C4-2B (cell line): ENCODE measurements around the gene SKA2.
"Not testable (repeated sequence)": the region's sequence is repeated elsewhere in the genome, so short reads cannot be mapped to it uniquely, and the experiment has no call there.

Experiments used
- H3K27ac ChIP-seq: fragments of 450-650 bp; 2 replicates; pipeline ENCODE4 v1.5.1; 2017
- ZFX ChIP-seq: fragments of 450-650 bp; IDR thresholded peaks from 2 replicates; pipeline ENCODE4 v1.6.1; 2017
- TF ChIP-seq, protein P1 (sequence below): fragments of 450-650 bp; conservative IDR thresholded peaks from 2 replicates; pipeline ENCODE4 v1.5.1; 2017; ENCODE audit warnings: mild to moderate bottlenecking

Gene SKA2

DNA sequence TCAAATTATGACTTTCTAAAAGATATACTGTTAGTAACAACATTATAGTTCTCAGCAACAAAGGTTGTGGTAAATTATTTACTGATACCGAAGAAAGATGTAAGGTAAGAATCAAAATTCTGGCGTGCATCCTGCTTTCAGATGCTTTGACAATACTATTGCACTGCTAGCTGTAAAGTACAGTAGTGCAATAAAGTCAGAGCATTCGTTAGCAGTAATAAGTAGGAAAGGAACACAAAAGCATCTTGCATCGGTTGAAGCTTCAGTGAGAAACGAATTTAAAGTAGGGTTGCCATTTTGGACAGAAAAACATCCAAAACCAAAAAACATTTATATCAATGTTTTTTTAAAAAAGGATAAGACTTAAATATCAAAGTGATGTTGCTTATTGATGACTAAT, 4.0 kb downstream of the SKA2 start:
- H3K27ac ChIP-seq: no peak overlapping the region

DNA sequence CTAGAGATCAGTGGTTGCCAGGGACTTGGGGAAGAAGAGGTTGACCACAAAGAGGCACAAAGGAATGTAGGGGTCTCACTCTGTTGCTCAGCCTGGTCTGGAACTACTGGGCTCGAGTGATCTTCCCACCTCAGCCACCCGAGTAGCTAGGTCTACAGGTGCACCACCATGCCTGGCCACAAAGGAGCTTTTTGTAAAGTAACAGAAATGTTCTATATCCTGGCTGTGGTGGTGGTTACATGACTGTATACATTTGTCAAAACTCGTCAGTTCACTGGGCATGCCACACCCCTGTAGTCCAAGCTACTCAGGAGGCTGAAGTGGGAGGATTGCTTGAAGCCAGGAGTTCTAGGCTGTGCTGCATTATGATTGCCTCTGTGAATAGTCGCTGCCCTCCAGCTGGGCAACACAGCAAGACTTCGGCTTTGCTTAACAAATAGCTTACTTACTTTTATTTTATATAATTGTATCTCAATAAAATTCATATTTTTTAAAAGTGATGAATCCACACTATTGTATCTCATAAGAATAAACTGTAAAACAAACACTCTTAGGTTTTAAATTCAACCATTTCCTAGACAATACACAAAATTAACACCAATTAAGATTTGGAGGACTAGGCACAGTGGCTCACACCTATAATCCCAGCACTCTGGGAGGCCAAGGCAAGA, 5.0 kb downstream of the SKA2 start:
- no peak for TF ChIP-seq ZFX
- TF ChIP-seq, protein P1, sequence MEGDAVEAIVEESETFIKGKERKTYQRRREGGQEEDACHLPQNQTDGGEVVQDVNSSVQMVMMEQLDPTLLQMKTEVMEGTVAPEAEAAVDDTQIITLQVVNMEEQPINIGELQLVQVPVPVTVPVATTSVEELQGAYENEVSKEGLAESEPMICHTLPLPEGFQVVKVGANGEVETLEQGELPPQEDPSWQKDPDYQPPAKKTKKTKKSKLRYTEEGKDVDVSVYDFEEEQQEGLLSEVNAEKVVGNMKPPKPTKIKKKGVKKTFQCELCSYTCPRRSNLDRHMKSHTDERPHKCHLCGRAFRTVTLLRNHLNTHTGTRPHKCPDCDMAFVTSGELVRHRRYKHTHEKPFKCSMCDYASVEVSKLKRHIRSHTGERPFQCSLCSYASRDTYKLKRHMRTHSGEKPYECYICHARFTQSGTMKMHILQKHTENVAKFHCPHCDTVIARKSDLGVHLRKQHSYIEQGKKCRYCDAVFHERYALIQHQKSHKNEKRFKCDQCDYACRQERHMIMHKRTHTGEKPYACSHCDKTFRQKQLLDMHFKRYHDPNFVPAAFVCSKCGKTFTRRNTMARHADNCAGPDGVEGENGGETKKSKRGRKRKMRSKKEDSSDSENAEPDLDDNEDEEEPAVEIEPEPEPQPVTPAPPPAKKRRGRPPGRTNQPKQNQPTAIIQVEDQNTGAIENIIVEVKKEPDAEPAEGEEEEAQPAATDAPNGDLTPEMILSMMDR: no peak
- H3K27ac ChIP-seq: no peak overlapping the region

More for the DNA sequence above, 4.0 kb downstream of the SKA2 start:
- no peak for TF ChIP-seq ZFX
- TF ChIP-seq, protein P1: no peak

DNA sequence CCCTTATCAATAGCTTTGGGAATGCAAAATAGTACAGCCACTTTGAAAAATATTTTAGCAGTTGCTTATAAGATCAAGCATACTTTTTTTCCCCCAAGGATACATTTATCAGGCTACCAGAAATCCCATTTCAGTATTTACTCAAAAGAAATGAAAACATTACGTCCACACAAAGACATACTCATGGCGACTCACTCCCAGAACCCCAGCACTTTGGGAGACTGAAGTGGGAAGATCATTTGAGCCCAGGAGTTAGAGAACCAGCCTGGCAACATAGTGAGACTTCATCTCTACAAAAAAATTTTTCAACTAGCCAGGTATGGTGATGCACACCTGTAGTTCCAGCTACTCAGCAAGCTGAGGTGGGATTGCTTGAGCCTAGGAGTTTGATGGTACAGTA, 5.9 kb downstream of the SKA2 start:
- no peak for TF ChIP-seq ZFX
- TF ChIP-seq, protein P1: no peak
- H3K27ac ChIP-seq: no peak overlapping the region

DNA sequence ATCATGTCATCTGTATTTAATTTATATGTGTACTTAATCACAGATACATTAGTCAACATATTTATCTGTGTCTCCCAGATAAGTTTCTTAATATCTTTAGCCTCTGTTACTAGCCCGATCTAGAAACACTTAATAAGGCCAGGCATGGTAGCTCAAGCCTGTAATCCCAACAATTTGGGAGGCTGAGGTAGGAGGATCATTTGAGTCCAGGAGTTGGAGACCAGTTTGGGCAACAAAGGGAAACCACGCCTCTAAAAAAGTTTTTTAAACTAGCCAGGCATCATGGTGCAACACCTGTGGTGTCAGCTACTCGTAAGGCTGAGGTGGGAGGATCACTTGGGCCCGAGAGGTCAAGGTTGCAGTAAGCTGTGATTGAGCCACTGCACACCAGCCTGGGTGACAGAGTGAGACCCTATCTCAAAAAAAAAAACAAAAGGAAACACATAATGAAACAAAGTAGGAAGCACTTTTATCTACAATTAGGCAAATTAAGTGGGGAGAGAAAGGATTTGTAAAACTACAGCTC, 9.4 kb downstream of the SKA2 start:
- no peak for TF ChIP-seq ZFX
- TF ChIP-seq, protein P1: no peak
- H3K27ac ChIP-seq: no peak overlapping the region

DNA sequence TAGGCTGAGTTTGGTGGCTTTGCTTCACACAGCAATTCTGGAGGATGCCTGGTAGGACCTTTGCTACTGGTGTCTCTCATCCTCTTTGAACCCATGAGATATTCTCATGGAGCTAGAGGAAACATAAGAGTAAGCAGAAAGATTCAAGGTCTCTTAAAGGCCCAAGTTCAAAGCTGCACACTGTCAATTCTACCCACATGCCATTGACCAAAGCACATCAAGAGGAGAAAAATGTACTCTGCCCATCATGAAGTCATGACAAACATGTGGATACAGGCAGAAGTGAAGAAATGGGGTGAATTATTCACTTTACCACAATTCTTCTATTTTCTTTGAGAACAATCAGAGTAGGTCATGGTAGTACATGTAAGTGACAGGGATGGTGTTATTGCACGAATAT, 13.1 kb downstream of the SKA2 start:
- no peak overlapping the region for H3K27ac ChIP-seq
- TF ChIP-seq, protein P1: no peak
- no peak for TF ChIP-seq ZFX

DNA sequence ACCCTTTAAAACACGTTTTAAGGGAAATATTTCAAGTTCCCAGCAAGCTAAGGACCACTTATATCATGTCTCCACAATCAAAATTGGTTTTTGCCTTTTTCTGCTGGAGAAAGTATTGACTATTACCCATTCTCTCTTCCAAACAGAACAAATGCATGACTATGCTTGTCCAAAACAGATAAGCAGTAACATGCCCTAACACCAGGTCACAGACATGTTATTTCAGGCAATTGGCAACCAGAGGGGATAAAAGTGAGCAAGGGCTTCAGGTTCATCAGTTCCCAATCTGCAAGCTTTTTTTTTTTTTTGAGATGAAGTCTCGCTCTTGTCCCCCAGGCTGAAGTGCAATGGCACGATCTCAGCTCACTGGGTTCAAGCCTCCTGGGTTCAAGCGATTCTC, 15.0 kb downstream of the SKA2 start:
- H3K27ac ChIP-seq: no peak overlapping the region
- TF ChIP-seq, protein P1: no peak
- no peak for TF ChIP-seq ZFX

DNA sequence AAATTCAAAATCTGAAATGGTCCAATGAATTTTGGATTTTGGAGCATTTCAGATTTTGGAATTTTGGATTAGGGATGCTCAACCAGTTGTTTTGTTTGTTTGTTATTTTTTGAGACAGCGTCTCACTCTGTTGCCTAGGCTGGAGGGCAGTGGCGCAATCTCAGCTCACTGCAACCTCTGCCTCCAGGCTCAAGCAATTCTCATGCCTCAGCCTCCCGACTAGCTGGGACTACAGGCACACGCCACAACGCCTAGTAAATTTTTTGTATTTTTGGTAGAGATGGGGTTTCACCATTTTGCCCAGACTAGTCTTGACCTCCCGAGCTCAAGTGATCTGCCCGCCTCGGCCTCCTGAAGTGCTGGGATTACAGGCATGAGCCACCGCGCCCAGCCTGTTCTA, 16.6 kb downstream of the SKA2 start:
- H3K27ac ChIP-seq: not testable (repeated sequence)

DNA sequence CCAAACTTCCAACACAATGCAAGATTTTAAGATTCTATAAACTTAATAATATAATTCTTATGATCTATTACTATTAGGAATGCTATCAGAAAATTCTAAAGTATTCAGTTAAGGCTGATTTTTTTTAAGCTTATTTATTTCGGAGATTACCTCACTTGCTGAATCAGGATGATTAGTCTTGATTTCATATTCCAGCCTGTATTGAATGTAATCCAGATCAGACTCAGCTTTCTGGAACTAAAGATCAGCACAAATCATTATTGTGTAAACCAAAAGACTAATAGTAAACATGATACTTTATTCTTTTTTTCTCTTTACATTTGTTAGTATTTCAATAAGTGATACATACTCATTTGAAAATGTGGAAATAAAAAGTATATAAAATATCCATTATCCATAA, 23.9 kb downstream of the SKA2 start:
- TF ChIP-seq, protein P1: no peak
- no peak for TF ChIP-seq ZFX
- H3K27ac ChIP-seq: no peak overlapping the region
